Esophagus muscularis mucosa (tissue), 3 donors: ENCODE data around the gene PARD3B.

Experiments used
- POLR2A ChIP-seq: fragments of 450-650 bp; IDR thresholded peaks from one replicate; pipeline ENCODE4 v1.6.1; 2017; ENCODE audit warnings: antibody characterized with exemption, moderate library complexity, mild to moderate bottlenecking, low read depth
- TF ChIP-seq, protein P1 (sequence below), 3 experiments: fragments of 200-600 bp in 2 of 3; fragments of 450-650 bp in 1 of 3; sonication (generic) in 2 of 3; IDR thresholded peaks; one replicate each; pipeline ENCODE4 v1.5.1; 2017 to 2019; ENCODE audit warnings: antibody characterized with exemption in 3 of 3, mild to moderate bottlenecking in 2 of 3, moderate library complexity in 1 of 3

DNA sequence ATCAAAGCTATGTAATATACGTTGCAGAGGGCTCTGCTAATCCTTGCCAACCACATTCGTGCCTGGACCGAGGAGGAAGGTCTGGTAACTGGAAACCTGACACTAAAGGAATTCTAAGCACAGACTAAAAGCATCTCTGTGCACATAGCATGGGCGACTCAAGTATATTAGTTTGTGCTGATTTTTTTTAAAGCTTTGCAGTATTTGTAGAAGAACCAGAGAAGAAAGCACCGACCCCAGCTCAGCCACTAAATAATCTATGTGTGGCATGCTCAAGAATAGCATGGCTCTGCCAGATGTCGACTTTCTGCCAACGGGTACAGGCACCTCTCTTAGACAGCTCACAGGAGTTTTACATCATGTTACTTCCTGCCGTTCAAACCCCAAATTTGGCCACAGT is 1063.8 kb downstream of the PARD3B start:
- TF ChIP-seq, protein P1, sequence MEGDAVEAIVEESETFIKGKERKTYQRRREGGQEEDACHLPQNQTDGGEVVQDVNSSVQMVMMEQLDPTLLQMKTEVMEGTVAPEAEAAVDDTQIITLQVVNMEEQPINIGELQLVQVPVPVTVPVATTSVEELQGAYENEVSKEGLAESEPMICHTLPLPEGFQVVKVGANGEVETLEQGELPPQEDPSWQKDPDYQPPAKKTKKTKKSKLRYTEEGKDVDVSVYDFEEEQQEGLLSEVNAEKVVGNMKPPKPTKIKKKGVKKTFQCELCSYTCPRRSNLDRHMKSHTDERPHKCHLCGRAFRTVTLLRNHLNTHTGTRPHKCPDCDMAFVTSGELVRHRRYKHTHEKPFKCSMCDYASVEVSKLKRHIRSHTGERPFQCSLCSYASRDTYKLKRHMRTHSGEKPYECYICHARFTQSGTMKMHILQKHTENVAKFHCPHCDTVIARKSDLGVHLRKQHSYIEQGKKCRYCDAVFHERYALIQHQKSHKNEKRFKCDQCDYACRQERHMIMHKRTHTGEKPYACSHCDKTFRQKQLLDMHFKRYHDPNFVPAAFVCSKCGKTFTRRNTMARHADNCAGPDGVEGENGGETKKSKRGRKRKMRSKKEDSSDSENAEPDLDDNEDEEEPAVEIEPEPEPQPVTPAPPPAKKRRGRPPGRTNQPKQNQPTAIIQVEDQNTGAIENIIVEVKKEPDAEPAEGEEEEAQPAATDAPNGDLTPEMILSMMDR (IDR thresholded peaks at IDR 0.05): no peak
- TF ChIP-seq POLR2A: no peak
